Activated T-helper 1 cell treated with Interleukin-2 at 50 U/mL for 16 hours (primary cell): ENCODE results near the gene TRIM23.
"Not testable (repeated sequence)": the region's sequence is repeated elsewhere in the genome, so short reads cannot be mapped to it uniquely, and the experiment has no call there.

ENCODE experiments used
- DNase-seq: peaks from one replicate; pipeline ENCODE4 v3.0.0-alpha.2; 2020; ENCODE audit warnings: low read depth

The TRIM23 gene

DNA sequence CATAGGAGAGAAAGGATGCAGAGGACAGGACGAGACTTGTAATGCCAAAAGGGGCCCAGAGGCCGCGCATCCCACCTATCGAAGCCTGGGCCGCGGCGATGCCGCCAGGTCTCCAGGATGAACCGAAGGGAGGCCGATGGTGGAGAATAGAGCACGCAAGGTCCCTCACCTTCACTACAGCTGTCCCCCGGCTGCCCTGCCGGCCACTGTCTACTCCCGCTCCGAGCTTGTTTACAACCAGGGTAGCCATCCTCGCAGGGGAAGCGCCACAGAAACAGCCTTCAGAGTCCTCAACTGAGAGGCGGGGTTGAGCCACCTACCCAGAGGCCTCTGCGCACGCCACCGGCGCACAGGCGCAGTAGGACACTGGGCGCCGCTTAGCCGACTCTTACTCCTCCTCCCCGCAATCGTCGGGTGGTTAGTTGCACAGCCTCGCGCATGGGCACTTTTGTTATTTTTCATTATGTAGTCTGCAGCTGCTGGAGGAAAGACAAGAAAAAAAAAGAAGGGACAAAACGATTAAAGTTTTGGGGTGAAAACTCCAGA, at the start of gene TRIM23:
TSS of gene TRIM23 (minus strand) at position 309 of the 546 bp plus-strand sequence. CDS start at position 250, 59 bp downstream.
- DNase-seq = peak; percentile 87

DNA sequence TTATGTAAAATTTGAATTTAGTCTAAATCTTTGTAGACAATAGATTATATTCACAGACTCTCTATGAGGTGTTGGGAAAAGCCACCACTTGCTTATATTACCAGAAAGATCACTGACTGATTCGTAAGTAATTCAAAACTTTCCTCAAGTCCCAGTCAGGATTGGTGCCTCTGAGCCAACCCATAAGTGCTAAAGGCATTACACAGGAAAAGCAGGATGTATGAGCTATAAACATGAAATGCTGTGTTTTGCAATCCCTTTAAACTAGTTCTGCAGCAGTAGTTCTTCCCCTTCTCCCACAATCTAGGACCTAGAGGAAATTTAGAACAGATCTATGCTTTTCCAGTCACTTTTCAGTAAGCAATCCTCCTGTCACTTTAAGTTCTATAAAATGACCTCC, 48.7 kb upstream of the TRIM23 start:
- no peak for DNase-seq

DNA sequence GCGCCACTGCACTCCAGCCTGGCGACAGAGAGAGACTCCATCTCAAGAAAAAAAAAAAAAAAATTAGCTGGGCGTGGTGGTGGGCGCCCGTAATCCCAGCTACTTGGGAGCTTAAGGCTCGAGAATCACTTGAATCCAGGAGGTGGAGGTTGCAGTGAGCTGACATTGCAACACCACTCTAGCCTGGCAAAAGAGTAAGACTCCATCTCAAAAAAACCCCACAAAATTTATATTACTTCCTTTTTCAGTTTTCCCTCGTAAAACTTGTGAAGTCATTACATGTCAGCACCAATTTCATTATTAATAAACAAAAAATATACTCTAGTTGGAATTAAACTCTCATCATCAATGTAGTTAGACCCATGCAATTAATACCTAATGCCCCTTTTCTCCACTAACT, 44.6 kb upstream of the TRIM23 start:
- DNase-seq = no peak

DNA sequence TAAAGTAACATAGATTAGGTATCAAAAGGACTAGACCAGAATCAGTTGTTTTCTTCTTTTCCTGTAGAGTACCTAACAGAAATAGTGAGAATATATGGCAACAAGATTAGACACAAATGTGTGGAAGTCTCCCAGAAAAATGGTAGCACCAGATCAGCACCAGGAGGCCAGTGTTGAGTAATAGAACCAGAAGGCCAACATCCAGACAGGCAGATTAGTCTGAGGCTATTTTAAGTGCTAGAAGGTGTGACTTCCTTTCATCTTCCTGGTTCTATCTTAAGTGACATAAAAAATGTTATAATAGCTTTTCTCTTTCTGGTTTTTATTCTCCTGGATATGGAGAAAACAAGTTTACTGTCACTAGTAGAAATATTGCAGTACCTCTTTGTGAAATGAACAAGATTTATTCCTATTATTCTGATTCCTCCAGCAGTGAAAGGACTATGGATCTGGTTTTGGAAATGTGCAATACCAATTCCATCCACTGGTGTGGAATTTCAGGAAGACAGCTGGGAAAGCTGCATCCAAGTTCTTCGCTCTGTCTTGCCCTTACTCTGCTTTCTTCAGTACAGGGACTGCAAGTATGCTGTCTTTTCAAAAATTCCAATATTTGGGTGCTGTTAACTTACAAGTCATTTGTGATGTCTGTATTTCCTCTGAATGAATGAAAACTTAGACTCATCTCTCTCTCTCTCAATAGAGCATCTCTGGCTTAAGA, 39.8 kb upstream of the TRIM23 start:
- no peak for DNase-seq

DNA sequence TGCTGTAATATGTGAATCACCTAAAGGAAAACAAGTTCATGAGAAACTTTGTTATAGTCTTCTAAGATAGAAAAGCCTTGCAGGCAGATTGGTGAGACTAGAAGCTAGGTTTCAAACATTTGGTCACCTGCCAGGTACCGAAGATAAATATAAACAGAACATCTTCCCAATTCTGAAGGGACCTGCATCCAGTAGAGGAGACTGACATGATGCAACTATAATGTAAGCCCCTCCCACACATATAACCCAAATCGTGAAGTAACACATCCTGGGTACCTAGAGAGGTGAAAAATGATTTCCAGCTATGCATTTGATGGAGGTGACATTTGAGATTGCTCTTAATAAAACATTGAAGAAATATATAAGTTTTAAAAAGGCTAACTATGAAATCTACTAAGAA, 30.6 kb upstream of the TRIM23 start:
- no peak for DNase-seq

DNA sequence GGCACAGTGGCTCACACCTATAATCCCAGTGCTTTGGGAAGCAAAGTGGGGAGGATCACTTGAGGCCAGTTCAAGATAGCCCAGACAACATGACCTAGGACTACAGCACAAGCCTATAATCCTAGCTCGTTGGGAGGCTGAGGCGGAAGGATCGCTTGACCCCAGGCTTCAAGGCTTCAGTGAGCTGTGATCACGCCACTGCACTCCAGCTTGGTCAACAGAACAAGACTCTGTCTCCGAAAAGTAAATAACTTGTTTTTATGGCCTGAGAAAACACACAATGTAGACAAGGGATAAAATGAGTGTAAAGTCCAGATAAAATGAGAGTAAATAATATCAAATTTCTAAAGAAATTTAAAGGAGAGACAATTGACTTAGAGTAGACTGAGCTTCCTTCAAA, 27.0 kb upstream of the TRIM23 start:
- no peak for DNase-seq

DNA sequence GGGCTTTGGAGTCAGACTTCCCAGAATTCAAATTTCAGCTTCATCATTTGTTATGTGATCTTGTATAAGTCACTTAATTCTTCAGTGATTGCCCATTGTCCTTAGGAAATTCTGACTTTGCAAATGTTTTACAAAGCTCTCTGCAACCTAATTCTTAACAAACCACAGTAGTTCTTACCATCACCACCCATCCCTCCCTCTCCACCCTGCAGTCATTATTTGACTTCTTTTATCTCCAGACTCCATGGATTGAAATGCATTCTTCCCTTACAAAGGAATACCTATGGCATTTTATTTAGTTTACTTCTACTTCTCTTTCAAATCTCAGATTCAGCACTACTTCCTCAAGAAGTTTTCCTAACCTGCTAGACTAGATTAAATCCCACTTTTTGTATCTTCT, 23.8 kb upstream of the TRIM23 start:
- no peak for DNase-seq

DNA sequence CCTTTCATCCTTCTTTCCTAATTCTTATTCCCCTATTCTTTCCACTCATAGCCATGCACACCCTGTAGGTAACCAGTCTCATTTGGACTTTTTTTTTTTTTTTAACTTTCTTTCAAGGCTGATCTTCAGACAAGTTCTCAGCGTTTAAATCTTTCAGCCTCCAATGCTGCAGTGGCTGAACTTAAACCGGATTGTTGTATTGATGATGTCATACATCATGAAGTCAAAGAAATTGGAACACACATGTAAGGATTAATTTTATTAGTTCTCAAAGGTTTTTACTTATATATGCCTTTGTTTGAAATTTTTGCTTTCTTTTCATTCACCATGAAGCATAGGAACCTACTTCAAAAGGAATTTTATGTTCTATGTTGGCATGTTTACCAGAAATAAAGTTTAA, 22.8 kb upstream of the TRIM23 start:
- DNase-seq = no peak

DNA sequence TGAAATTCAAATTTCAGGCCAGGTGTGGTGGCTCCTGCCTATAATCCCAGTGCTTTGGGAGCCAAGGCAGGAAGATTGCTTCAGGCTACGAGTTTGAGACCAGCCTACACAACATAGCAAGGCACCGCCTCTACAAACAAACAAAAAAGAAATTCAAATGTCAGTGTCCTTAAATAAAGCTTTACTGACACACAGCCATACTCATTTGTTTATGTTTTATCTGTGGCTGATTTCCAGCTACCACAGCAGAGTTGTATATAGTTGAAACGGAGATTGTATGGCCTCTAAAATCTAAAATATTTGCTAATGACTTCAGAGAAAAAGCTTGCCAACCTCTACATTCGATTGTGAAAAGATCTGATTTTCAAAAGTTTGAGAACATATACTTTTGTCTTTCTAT, 16.1 kb upstream of the TRIM23 start:
- no peak for DNase-seq

DNA sequence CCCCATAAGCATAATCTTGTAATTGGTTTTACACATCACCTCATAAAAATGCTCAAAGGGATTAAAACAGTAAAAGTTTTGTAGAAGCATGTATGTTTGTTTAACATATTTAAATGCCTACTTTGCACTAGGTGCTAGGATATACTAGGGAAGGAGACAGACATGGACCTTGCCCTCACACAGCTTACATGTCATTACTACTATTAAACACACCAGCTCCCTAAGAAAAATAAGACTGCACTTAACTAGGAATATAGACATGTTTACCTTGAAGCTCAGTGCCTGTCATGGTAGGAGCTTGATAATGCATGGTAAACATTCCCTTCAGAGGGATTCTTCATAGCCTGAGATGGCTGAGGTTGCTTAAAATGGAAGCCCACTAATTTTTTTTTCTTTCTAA, 6.8 kb upstream of the TRIM23 start:
- no peak for DNase-seq

DNA sequence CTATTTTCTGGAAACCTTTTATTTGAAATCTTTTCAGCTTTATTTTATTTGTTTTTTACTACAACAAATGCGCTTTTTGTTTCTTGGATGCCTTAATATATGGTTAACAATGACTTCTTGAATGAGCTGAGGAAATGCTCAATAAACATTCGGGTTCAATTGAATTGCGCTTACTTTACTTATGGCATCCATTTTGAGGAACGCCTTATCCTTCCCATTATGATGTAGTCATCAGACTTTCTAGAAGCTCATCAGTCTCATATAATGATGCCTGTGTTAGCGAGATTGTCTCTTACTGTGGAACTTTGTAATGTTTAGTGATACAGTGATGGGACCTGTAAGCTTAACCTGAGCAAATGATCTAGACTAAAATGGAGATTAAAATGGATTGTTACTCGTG, 1.6 kb upstream of the TRIM23 start:
- no peak for DNase-seq

DNA sequence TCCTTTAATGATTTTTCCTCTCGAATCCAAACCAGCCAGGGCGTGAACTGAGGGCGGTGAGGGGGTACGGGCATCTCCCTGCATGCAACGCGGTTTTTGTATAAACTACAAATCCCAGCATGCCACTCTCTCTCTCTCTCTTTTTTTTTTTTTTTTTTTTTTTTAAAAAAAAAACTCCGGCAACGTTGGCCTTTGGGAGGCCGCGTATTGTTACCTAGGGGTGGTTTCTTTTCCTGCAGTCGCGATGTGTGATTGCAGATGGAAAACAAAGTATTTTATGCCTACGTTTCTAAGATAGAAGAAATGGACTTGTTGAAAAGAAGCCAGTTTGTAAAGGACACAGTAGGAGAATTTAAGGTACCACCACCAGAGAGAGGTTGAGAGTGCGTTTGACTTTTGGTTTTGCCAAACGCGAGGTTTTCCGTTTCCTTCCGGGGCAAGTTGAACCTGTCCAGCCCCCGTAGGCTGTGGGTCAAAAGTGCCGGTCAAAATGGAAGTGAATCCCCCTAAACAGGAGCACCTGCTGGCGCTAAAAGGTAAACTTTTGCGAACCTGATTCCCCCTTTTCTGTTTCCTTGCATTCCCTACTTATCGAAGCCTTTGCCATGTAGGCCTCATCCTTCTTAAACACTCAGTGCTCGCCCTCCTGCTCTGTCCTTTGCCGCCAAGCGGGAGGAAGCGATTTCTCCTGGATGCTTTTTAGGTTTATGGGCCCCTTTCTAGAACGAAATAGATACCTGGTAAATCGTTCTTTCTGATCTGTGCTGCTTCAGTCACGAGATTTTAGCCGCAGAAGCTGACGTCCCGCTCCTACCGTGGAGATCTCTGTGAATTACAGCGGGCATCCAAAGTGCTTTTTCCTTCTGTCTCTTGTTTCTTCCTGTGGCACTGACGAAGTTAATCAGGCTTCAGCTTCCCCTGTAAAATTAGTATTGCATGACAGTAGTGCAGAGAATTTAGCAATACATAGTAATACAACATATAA, 730 bp upstream of the TRIM23 start, which contains the start of the genes SHLD3 and TRAPPC13:
TSS of gene SHLD3 (plus strand) at position 457 of the 985 bp plus-strand sequence. CDS start 4,561 bp downstream, outside the sequence.
TSS of gene TRAPPC13 (plus strand) at position 457 of the 985 bp plus-strand sequence. CDS start at position 491, 34 bp downstream.
- DNase-seq = peak; percentile 71

DNA sequence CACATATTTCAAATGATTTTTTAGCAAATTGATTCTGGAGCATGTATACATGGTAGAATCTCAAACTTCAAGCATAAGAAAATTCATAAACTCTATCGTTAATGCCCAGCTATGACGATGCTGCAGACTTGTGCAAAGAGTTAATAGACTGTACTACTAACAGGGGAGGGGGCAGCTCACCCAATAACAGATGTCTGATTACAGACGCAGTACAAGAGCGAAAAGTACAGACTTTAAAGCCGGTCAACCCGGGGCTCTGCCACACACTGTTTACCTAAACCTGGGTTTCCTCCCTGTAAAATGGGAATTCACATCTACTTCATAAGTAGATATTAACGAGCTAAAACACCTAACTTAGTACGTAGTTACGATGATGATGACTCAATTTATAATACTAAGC, 651 bp downstream of the TRIM23 start:
- no peak for DNase-seq

DNA sequence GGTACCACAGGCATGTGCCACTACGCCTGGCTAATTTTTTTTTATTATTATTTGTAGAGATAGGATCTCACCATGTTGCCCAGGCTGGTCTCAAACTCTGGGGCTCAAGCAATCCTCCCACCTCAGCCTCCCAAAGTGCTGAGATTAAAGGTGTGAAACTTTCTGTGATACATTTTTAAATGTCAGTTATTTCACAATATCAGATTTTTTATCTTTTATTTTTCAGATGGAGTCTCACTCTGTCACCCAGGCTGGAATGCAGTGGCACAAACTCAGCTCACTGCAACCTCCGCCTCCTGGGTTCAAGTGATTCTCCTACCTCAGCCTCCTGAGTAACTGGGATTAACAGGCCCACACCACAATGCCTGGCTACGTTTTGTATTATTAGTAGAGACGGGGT, 2.2 kb downstream of the TRIM23 start:
- DNase-seq = not testable (repeated sequence)

DNA sequence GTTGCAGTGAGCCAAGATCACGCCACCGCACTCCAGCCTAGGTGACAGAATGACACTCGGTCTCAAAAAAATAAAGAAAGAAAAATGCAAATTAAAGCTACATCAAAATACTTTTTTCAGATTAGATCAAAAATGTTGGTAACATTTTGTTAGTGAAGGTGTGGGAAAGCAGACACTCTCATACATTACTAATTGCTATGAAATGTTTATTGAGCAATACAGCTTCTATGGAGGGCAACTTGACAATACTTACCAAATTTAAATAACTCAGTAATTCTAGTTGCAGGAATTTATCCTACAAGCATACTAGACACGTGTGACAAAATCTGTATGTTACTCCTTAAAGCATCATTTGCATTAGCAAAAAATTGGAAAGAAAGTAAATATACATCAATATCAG, 4.1 kb downstream of the TRIM23 start:
- DNase-seq = no peak

DNA sequence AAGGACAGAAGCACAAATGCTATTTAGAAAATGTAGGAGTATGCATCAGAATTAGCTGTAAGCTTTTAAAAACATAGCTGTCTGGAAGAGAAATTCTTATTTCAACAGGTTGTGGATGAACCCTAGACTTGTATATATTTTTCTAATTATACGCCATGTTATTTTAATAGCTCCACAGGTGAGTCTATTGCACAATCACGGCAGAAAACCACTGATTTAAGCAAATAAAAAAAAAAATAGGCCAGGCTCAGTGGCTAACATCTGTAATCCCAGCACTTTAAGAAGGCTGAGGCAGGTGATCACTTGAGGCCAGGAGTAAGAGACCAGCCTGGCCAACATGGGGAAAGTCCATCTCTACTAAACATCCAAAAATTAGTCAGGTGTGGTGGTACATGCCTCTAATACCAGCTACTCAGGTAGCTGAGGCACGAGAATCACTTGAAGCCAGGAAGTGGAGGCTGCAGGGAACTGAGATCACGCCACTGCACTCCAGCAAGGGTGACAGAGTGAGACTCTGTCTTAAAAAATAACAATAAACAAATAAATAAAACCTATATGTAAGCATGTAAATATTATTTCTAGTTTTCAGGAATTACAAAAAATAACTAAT, 11.7 kb downstream of the TRIM23 start:
- no peak for DNase-seq

DNA sequence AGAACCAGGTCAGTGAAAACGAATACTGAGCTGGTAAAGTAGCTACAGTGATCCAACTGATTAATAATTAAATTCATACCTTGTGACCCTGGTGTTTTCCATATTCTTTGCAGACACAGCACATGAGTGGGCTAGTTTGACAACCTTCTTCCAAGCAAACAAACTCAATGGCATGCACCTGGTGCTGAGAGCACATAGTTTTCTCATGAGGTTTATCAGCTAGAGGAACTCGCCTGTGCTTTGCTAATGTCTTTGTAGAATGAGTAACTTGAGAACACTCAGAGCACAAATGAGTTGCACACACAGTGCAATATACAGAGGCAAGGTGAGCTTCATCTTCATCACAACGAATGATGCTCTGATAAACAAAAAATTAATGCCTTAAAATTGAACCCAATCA, 12.6 kb downstream of the TRIM23 start:
- no peak for DNase-seq

DNA sequence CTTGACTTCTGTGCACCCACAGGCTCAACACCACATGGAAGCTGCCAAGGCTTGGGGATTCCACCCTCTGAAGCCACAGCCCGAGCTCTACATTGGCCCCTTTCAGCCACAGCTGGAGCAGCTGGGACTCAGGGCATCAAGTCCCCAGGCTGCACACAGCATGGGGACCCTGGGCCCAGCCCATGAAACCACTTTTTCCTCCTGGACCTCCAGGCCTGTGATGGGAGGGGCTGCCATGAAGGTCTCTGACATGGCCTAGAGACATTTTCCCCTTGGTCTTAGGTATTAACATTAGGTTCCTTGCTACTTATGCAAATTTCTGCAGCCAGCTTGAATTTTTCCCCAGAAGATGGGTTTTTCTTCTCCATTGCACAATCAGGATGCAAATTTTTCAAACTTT, 22.4 kb downstream of the TRIM23 start:
- DNase-seq = not testable (repeated sequence)

DNA sequence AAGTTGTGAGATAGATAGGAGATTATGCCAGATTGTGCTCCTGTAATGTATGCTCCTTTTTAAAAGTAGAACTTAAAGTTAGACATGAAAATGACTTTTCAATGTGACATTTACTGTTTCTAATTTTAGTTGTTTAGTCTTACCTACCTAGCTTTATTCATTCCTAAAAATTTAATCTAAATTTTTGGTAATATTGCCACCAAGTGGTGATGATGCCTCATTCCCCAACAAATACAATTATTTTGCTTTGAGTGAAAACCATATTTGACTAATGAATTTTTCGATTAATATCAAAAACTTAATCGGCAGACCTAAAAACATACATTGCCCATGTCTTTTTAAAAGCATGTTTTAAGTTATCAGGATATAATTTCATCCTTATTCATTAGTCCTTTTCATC, 35.4 kb downstream of the TRIM23 start:
- DNase-seq = no peak

DNA sequence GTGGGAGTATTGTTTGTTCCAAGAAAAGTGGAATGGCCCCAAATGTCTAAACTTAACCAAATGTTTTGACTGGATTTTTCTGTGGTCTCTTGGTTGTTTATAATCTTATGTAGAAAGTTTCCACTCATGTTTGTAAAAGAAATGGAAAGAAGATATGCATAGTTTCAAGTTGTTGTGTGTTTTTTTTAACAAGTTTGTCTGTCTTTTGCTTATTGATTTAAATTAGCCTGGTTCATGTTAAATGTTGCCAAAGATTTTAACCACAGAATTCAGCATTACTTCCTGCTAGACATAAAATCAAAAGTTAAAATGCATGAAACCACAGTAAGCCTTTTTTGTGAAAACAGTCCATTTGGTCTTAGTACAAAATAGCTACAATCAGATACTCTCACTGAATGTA, 47.0 kb downstream of the TRIM23 start:
- DNase-seq = no peak

DNA sequence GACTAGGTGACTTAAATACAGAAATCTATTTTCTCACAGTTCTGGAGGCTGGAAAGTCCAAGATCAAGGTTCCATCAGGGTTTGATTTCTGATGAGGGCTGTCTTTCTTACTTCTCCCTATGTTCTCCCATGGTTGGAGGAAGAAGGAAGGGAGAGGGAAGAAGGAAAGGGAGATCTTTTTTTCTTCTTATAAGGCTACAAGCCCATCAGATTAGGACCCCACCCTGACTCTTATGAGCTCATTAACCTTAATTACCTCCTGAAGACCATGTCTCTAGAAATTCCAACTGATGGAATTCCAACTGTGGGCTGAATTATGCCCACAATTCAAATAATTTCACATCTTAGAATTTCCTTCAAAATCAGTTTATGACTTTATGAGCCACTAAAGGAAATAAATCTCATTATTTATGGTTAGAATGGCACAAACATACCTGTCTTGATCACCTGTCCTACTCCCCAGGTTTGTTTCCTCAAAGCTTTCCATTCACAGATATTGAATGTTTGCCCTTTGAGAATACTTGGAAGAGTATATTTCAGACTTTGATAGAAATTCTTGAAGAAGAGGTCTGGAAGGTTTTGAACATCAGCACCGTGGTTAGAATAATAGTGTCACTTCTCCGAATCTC, 53.4 kb downstream of the TRIM23 start:
- no peak for DNase-seq

DNA sequence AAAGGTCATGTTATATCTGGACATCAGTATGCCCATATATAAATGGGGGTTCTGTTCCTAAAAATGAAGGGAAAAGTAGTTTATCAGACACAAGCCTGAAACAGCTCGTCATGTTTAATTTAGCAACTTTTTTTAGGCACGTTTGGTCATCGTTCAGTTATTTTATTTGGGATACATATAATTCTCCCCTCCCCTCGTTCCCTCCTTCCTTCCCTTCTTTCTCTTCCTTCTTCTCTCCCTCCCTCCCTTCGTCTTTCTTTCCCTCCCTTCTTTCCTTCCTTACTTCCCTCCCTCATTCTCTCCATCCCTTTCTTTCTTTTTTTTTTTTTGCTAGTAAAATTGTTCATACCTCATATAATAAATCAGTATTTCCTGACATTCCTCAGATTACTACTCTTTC, 57.6 kb downstream of the TRIM23 start:
- DNase-seq = no peak
